Measurements from ENCODE around the gene GPHN. TPM values are rescaled to one million over a fixed set of nuclear protein-coding genes. Genes with fewer than 3 reads are reported as not detected.

The GPHN gene
- total and polyA plus RNA-seq, 2 of the 8 experiments (the other 6 are each of a cell fraction or from before 2014, with no cell fraction given): 6.0 to 16.0 TPM

DNA sequence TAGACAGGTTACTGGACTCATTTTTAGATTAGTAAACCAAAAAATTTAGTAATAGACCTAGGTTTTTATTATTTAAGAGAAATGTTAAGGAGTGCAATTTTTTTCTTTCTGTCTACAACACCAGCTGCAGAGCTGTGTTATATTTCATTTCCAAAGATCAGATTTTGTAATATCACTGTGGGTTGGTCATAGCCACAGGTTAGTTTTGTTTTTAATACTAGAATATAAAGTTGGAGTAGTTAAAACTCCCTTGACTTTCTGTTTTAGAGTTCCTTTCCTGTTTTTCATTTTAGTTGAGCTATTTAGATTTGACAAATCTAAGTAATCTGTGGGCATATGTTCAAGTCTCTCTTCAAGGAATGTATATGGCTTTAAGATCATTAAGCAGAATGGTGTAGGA, 650.6 kb downstream of the GPHN start (continued):
- TF ChIP-seq RXRA (IDR thresholded peaks at IDR 0.05; ENCODE audit: insufficient read depth, low read depth, low read length) (no peak), SP4 (IDR thresholded peaks at IDR 0.05; ENCODE audit: low read length) (no peak), ATF3 (IDR thresholded peaks at IDR 0.05; ENCODE audit: insufficient read depth, low read depth, low read length) (no peak)

Measured in H1 (cell line).